B cell (primary cell): ENCODE measurements around the gene THUMPD3. TPM values are rescaled to one million over a fixed set of nuclear protein-coding genes. Genes with fewer than 3 reads are reported as not detected.

ENCODE experiments used
- ATAC-seq: fragments of 200-7000 bp; cut with Tn5 transposase; one replicate; pipeline ENCODE4 v1.10.0; 2021; ENCODE audit warnings: low read depth, mild to moderate bottlenecking, moderate number of reproducible peaks, moderate library complexity
- CTCF ChIA-PET: fragments of 350-600 bp; sonication (Branson Sonifier 250); formaldehyde crosslinking; loops from one replicate; lab custom pipeline; 2021; ENCODE audit warnings: antibody characterized with exemption, inconsistent platforms; lab: Charles Lee
- POLR2A ChIA-PET: fragments of 350-600 bp; sonication (Branson Sonifier 250); formaldehyde crosslinking; loops from one replicate; lab custom pipeline; 2021; ENCODE audit warnings: antibody characterized with exemption; lab: Charles Lee
- DNase-seq: peaks from one replicate; pipeline ENCODE4 v3.0.0; 2013
- H2AFZ ChIP-seq: 2 replicates; pipeline ENCODE4 v1.6.1; 2012; ENCODE audit warnings: mild to moderate bottlenecking, low read depth, low read length; ENCODE audit not compliant: insufficient read depth, poor library complexity, severe bottlenecking
- H3K27ac ChIP-seq, 2 donors: 1 replicate in 1 of 2; 2 replicates in 1 of 2; pipeline ENCODE4 v1.5.1; 2012 to 2013; ENCODE audit warnings: low read length in 2 of 2, mild to moderate bottlenecking in 2 of 2, moderate library complexity in 1 of 2
- H3K27me3 ChIP-seq, 4 experiments: fragments of 200-600 bp in 1 of 4; sonication (generic) in 1 of 4; replicated peaks in 1 of 4; 1 replicate in 2 of 4; 2 replicates in 2 of 4; pipeline versions ENCODE4 v1.6.1 to v1.7.0; 2013 to 2016; ENCODE audit warnings: low read length in 3 of 4, mild to moderate bottlenecking in 2 of 4, mixed read lengths in 1 of 4, moderate library complexity in 1 of 4; ENCODE audit not compliant: insufficient read depth in 4 of 4, control insufficient read depth in 3 of 4; ENCODE audit errors: control extremely low read depth in 1 of 4
- H3K36me3 ChIP-seq, 2 experiments: replicated peaks in 1 of 2; 1 replicate in 1 of 2; 2 replicates in 1 of 2; pipeline versions ENCODE4 v1.6.1 to v1.7.1; 2013; ENCODE audit warnings: low read length in 1 of 2; ENCODE audit not compliant: insufficient read depth in 2 of 2, control insufficient read depth in 1 of 2; ENCODE audit errors: control extremely low read depth in 1 of 2, extremely low read depth in 1 of 2
- H3K4me1 ChIP-seq, 2 donors: fragments of 200-600 bp in 1 of 2; sonication (generic) in 1 of 2; 1 replicate in 1 of 2; 2 replicates in 1 of 2; pipeline versions ENCODE4 v1.5.1 to v1.6.1; 2013 to 2017; ENCODE audit warnings: low read length in 2 of 2; ENCODE audit not compliant: control insufficient read depth in 2 of 2, insufficient read depth in 2 of 2
- H3K4me2 ChIP-seq: replicated peaks from 2 replicates; pipeline ENCODE3; 2012; ENCODE audit warnings: mild to moderate bottlenecking, low read depth, low read length; ENCODE audit not compliant: poor library complexity, severe bottlenecking
- H3K4me3 ChIP-seq, 5 experiments: fragments of 200-600 bp in 1 of 5; sonication (generic) in 1 of 5; 1 replicate in 3 of 5; 2 replicates in 2 of 5; pipeline versions ENCODE4 v1.5.1 to v1.7.0; 2011 to 2016; ENCODE audit warnings: low read length in 4 of 5, mild to moderate bottlenecking in 4 of 5, low read depth in 2 of 5, control low read depth in 1 of 5, moderate library complexity in 1 of 5; ENCODE audit not compliant: insufficient read depth in 1 of 5; ENCODE audit errors: control extremely low read depth in 1 of 5, extremely low read depth in 1 of 5
- H3K79me2 ChIP-seq: fragments of 200-600 bp; sonication (generic); one replicate; pipeline ENCODE4 v1.6.0; 2016; ENCODE audit warnings: low read length; ENCODE audit not compliant: control insufficient read depth, insufficient read depth
- H3K9ac ChIP-seq: fragments of 200-600 bp; sonication (generic); 2 replicates; pipeline ENCODE4 v1.6.1; 2017; ENCODE audit warnings: mild to moderate bottlenecking, low read length, moderate library complexity
- H3K9me3 ChIP-seq, 3 donors: one replicate each; pipeline versions ENCODE4 v1.6.1 to v1.7.1; 2013; ENCODE audit warnings: low read length in 2 of 3; ENCODE audit not compliant: control insufficient read depth in 2 of 3, insufficient read depth in 1 of 3; ENCODE audit errors: control extremely low read depth in 1 of 3
- H4K20me1 ChIP-seq: 2 replicates; pipeline ENCODE4 v1.6.0; 2012; ENCODE audit warnings: mild to moderate bottlenecking, low read length; ENCODE audit not compliant: insufficient read depth, control insufficient read depth, poor library complexity, severe bottlenecking
- H3K27ac Mint-ChIP-seq: one replicate; pipeline ENCODE4 v1.8.0; 2021; ENCODE audit warnings: mixed read lengths
- H3K27me3 Mint-ChIP-seq: one replicate; pipeline ENCODE4 v1.8.0; 2021; ENCODE audit warnings: mixed read lengths
- H3K4me1 Mint-ChIP-seq: one replicate; pipeline ENCODE4 v1.8.0; 2021; ENCODE audit warnings: mixed read lengths
- H3K4me3 Mint-ChIP-seq: one replicate; pipeline ENCODE4 v1.8.0; 2021; ENCODE audit warnings: mixed read lengths
- H3K9me3 Mint-ChIP-seq: one replicate; pipeline ENCODE4 v1.8.0; 2022; ENCODE audit warnings: mixed read lengths; ENCODE audit not compliant: insufficient read depth
- EZH2 ChIP-seq: IDR thresholded peaks from 2 replicates; pipeline ENCODE4 v1.6.1; 2012; ENCODE audit warnings: borderline replicate concordance, low read depth, mild to moderate bottlenecking, moderate library complexity, low read length; ENCODE audit not compliant: insufficient read depth, poor library complexity, severe bottlenecking
- WGBS: methylation state at CpG from one replicate; pipeline ENCODE4 v1.1.5; 2013; ENCODE audit warnings: missing lambda C conversion rate; ENCODE audit not compliant: insufficient coverage; 5-methylcytosine and 5-hydroxymethylcytosine counted together
- intact Hi-C: fragments of 100-400 bp; cut with micrococcal nuclease; formaldehyde crosslinking; loops from one replicate; pipeline ENCODE4 v1.10.0; 2022
- polyA plus RNA-seq: library from polyadenylated mRNA; depleted of rRNA; stranded (reverse); fragments of >200 nt; gene quantifications from 2 replicates; pipeline ENCODE4 v1.2.3, GENCODE V29; 2012
- total RNA-seq, 2 donors: library from RNA; stranded (reverse); fragments of 120-200 nt in 1 of 2; gene quantifications; 1 replicate in 1 of 2; 2 replicates in 1 of 2; pipeline versions ENCODE4 v1.2.3 to v1.2.4, GENCODE V29; 2013 to 2022
- TF ChIP-seq, protein P1 (sequence below): fragments of 200-600 bp; IDR thresholded peaks from one replicate; pipeline ENCODE4 v1.8.0; 2022; ENCODE audit warnings: antibody characterized with exemption, mild to moderate bottlenecking

Gene THUMPD3
- total and polyA plus RNA-seq, 2 donors (not counting 1 experiment from before 2014, with no cell fraction given) = 10.1 to 32.1 TPM

- Histone ChIP-seq H3K4me1 (peaks cover 40 to 56% of the 10 kb centered on the region in 2 donors), H2AFZ (peak overlapping the region; percentile 10), H3K79me2 (peaks cover 85% of the 10 kb centered on the region), H4K20me1 (peaks cover 68% of the 10 kb centered on the region), H3K36me3 (peaks cover 0 to 21% of the 10 kb centered on the region in 2 experiments), H3K9ac (peak overlapping the region; percentile 83), H3K4me2 (peak overlapping the region; percentile 88), H3K9me3 (no peaks in the 10 kb centered on the region), H3K4me3 (peak overlapping the region; percentile 58 to 85 (median 67)), H3K27me3 (no peaks in the 10 kb centered on the region), H3K27ac (peak overlapping the region; percentile 94 to 96)
- peak; percentile 70 for ATAC-seq
- H3K27me3 Mint-ChIP-seq = no peaks in the 10 kb centered on the region
- CTCF ChIA-PET = interaction anchor here (0.6 to 1.9 kb wide), 3 partner anchors 14 to 44 kb away, joined by 4 to 8 read pairs (median 5); no protein-coding TSS in a partner anchor
- POLR2A ChIA-PET = interaction anchor here (0.5 to 4.3 kb wide), 18 partner anchors 13 to 948 kb away, joined by 3 to 39 read pairs (median 4); partner anchors contain the start of genes ARPC4, BRPF1, CRELD1 and EMC3
- intact Hi-C loops = loop anchor here (1.0 to 5.0 kb wide), 8 partner anchors 33 to 852 kb away; partner anchors contain the start of genes ARPC4, BRPF1, MTMR14 and RAD18
- peaks cover 60% of the 10 kb centered on the region for H3K4me1 Mint-ChIP-seq
- H3K4me3 Mint-ChIP-seq = peak overlapping the region; percentile 89
- peak overlapping the region; percentile 100 for H3K27ac Mint-ChIP-seq
- H3K9me3 Mint-ChIP-seq = no peaks in the 10 kb centered on the region
- WGBS = under 1% methylated on average over 68 of the region's 71 CpGs
- peak; percentile 99 for DNase-seq
- TF ChIP-seq, protein P1, sequence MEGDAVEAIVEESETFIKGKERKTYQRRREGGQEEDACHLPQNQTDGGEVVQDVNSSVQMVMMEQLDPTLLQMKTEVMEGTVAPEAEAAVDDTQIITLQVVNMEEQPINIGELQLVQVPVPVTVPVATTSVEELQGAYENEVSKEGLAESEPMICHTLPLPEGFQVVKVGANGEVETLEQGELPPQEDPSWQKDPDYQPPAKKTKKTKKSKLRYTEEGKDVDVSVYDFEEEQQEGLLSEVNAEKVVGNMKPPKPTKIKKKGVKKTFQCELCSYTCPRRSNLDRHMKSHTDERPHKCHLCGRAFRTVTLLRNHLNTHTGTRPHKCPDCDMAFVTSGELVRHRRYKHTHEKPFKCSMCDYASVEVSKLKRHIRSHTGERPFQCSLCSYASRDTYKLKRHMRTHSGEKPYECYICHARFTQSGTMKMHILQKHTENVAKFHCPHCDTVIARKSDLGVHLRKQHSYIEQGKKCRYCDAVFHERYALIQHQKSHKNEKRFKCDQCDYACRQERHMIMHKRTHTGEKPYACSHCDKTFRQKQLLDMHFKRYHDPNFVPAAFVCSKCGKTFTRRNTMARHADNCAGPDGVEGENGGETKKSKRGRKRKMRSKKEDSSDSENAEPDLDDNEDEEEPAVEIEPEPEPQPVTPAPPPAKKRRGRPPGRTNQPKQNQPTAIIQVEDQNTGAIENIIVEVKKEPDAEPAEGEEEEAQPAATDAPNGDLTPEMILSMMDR = no peak
- no peak for TF ChIP-seq EZH2
Observed at GRCh38 chr3:9396632-9397331, 33.9 kb downstream of the THUMPD3 start.
